ENCODE measurements around the gene SRGN.

The SRGN gene

GRCh38 chr10:69061305-69062161, 26.4 kb upstream of the SRGN start:
- no peak for DNase-seq

GRCh38 chr10:69062901-69063300, 25.0 kb upstream of the SRGN start:
- DNase-seq, result no peak

GRCh38 chr10:69064762-69065328, 23.1 kb upstream of the SRGN start:
- no peak for DNase-seq

GRCh38 chr10:69065406-69066361, 22.2 kb upstream of the SRGN start:
- DNase-seq, result no peak

GRCh38 chr10:69067189-69067588, 20.7 kb upstream of the SRGN start:
- DNase-seq, result no peak

GRCh38 chr10:69068549-69068948, 19.4 kb upstream of the SRGN start:
- no peak for DNase-seq

GRCh38 chr10:69069090-69070042, 18.5 kb upstream of the SRGN start:
- DNase-seq, result peak; percentile 77

- no peak for DNase-seq
Observed at GRCh38 chr10:69070951-69071350, 17.0 kb upstream of the SRGN start.

- no peak for DNase-seq
Observed at GRCh38 chr10:69071610-69072009, 16.3 kb upstream of the SRGN start.

GRCh38 chr10:69073026-69073425, 14.9 kb upstream of the SRGN start:
- DNase-seq, result no peak

- DNase-seq, result no peak
Observed at GRCh38 chr10:69073736-69074364, 14.1 kb upstream of the SRGN start.

GRCh38 chr10:69074532-69074931, 13.4 kb upstream of the SRGN start:
- DNase-seq, result no peak

- no peak for DNase-seq
Observed at GRCh38 chr10:69075431-69075830, 12.5 kb upstream of the SRGN start.

- DNase-seq, result no peak
Observed at GRCh38 chr10:69078311-69078710, 9.6 kb upstream of the SRGN start.

GRCh38 chr10:69080226-69080625, 7.7 kb upstream of the SRGN start:
- no peak for DNase-seq

GRCh38 chr10:69086001-69086509, 1.8 kb upstream of the SRGN start:
- DNase-seq, result no peak

GRCh38 chr10:69088471-69088769, 517 bp downstream of the SRGN start:
- DNase-seq, result no peak

- no peak for DNase-seq
Observed at GRCh38 chr10:69088801-69089501, 1.0 kb downstream of the SRGN start.

- no peak for DNase-seq
Observed at GRCh38 chr10:69089638-69090599, 2.0 kb downstream of the SRGN start.

GRCh38 chr10:69090685-69091084, 2.8 kb downstream of the SRGN start:
- no peak for DNase-seq
